Measurements from ENCODE around the gene IGF2R. TPM values are rescaled to one million over a fixed set of nuclear protein-coding genes. Genes with fewer than 3 reads are reported as not detected.

The IGF2R gene
- polyA plus RNA-seq, 1 donor (not counting 4 experiments of a cell fraction or from before 2014, with no cell fraction given): 40.9 TPM

DNA sequence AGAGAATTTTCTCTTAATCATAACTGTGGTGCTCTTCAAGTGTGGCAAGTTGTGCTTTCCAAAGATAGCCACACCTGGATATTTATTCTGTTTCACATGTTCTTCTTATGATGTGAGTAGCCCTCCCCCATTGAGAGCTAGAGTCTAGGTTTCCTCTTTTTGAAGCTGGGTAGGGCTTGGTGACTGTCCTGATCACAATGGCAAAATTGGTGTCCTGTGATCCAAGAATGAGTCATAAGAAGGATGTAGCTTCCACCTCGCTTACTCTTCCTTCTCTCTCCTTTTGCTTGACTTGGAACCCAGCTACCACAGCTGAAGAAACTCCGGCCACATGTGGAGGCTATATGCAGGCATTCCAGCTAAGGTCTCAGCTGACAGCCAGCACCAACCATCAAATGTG, 7.4 kb upstream of the IGF2R start:
- H3K27me3 ChIP-seq (ENCODE audit: control insufficient read depth, extremely low read depth, insufficient read depth, low read length): no peaks in the 10 kb centered on the region
- dilution Hi-C loops (cut with MboI; ENCODE audit: extremely low pct_ligation_motif_present, low sequenced_read_pairs): no loop called here
- no peaks in the 10 kb centered on the region for H3K9me1 ChIP-seq (ENCODE audit: control insufficient read depth, extremely low read depth, insufficient read depth, low read length)
- DNase-seq (ENCODE audit: low read depth, low spot score): no peak
- no peak overlapping the region for H2AFZ ChIP-seq (ENCODE audit: control insufficient read depth, low read length)
- H3K4me2 ChIP-seq (ENCODE audit: control insufficient read depth, extremely low read depth, insufficient read depth, low read depth, low read length): peak overlapping the region; percentile 46
- no peaks in the 10 kb centered on the region for H4K20me1 ChIP-seq (ENCODE audit: control insufficient read depth, extremely low read depth, insufficient read depth, low read length)
- no peak overlapping the region for H3K9ac ChIP-seq (ENCODE audit: control insufficient read depth, extremely low read depth, insufficient read depth, low read length)
- no peak overlapping the region for H3K4me3 ChIP-seq (ENCODE audit: control insufficient read depth in 2 of 3, extremely low read depth in 1 of 3, insufficient read depth in 2 of 3, low read depth in 1 of 3, low read length in 3 of 3)
- TF ChIP-seq EZH2 (IDR thresholded peaks at IDR 0.05; ENCODE audit: low read length): no peak
- TF ChIP-seq, protein P1, sequence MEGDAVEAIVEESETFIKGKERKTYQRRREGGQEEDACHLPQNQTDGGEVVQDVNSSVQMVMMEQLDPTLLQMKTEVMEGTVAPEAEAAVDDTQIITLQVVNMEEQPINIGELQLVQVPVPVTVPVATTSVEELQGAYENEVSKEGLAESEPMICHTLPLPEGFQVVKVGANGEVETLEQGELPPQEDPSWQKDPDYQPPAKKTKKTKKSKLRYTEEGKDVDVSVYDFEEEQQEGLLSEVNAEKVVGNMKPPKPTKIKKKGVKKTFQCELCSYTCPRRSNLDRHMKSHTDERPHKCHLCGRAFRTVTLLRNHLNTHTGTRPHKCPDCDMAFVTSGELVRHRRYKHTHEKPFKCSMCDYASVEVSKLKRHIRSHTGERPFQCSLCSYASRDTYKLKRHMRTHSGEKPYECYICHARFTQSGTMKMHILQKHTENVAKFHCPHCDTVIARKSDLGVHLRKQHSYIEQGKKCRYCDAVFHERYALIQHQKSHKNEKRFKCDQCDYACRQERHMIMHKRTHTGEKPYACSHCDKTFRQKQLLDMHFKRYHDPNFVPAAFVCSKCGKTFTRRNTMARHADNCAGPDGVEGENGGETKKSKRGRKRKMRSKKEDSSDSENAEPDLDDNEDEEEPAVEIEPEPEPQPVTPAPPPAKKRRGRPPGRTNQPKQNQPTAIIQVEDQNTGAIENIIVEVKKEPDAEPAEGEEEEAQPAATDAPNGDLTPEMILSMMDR (optimal IDR thresholded peaks at IDR 0.05 in 1 of 3, IDR thresholded peaks at IDR 0.05 in 1 of 3, conservative IDR thresholded peaks at IDR 0.05 in 1 of 3; ENCODE audit: extremely low read depth in 1 of 3, insufficient read depth in 2 of 3, low read length in 3 of 3): no peak
- peak; percentile 49 for FAIRE-seq
- peaks cover 22% of the 10 kb centered on the region for H3K4me1 ChIP-seq (ENCODE audit: control insufficient read depth, extremely low read depth, insufficient read depth, low read length)
- no peaks in the 10 kb centered on the region for H3K79me2 ChIP-seq (ENCODE audit: control insufficient read depth, insufficient read depth, low read length)
- no peaks in the 10 kb centered on the region for H3K9me3 ChIP-seq (ENCODE audit: control insufficient read depth, low read depth, low read length)
- H3K27ac ChIP-seq (ENCODE audit: control insufficient read depth, insufficient read depth, low read length): peak overlapping the region; percentile 18
- no peaks in the 10 kb centered on the region for H3K36me3 ChIP-seq (ENCODE audit: control insufficient read depth in 2 of 2, extremely low read depth in 1 of 2, insufficient read depth in 2 of 2, low read length in 2 of 2)

DNA sequence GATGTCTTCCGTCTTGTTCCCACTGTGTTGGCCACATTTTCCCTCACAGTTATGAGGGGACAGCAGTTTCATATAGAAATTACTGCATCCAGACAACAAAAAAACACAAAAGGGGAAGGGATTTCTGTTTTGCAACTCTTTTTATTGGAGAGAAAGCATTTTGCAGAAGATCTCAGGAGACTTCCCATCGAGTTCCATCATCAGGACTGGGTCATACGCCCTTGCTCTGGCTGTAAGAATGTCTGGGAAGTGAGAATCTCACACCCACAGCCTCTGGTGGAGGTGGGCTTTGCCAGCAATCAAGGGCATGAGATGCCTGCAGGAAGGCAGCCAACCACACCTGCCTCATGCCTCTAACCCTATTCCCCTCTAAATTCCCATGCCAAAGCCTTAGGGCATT, 5.8 kb upstream of the IGF2R start:
- no peak overlapping the region for H2AFZ ChIP-seq (ENCODE audit: control insufficient read depth, low read length)
- H3K79me2 ChIP-seq (ENCODE audit: control insufficient read depth, insufficient read depth, low read length): no peaks in the 10 kb centered on the region
- H3K36me3 ChIP-seq (ENCODE audit: control insufficient read depth in 2 of 2, extremely low read depth in 1 of 2, insufficient read depth in 2 of 2, low read length in 2 of 2): no peaks in the 10 kb centered on the region
- no peak for FAIRE-seq
- H3K4me3 ChIP-seq (ENCODE audit: control insufficient read depth in 2 of 3, extremely low read depth in 1 of 3, insufficient read depth in 2 of 3, low read depth in 1 of 3, low read length in 3 of 3): no peak overlapping the region
- H3K27ac ChIP-seq (ENCODE audit: control insufficient read depth, insufficient read depth, low read length): no peak overlapping the region
- no peak for DNase-seq (ENCODE audit: low read depth, low spot score)
- no peak for TF ChIP-seq EZH2 (IDR thresholded peaks at IDR 0.05; ENCODE audit: low read length)
- TF ChIP-seq, protein P1 (optimal IDR thresholded peaks at IDR 0.05 in 1 of 3, IDR thresholded peaks at IDR 0.05 in 1 of 3, conservative IDR thresholded peaks at IDR 0.05 in 1 of 3; ENCODE audit: extremely low read depth in 1 of 3, insufficient read depth in 2 of 3, low read length in 3 of 3): no peak
- H3K4me2 ChIP-seq (ENCODE audit: control insufficient read depth, extremely low read depth, insufficient read depth, low read depth, low read length): no peak overlapping the region
- no peak overlapping the region for H3K9ac ChIP-seq (ENCODE audit: control insufficient read depth, extremely low read depth, insufficient read depth, low read length)
- H3K4me1 ChIP-seq (ENCODE audit: control insufficient read depth, extremely low read depth, insufficient read depth, low read length): peaks cover 36% of the 10 kb centered on the region
- dilution Hi-C loops (cut with MboI; ENCODE audit: extremely low pct_ligation_motif_present, low sequenced_read_pairs): no loop called here
- H4K20me1 ChIP-seq (ENCODE audit: control insufficient read depth, extremely low read depth, insufficient read depth, low read length): no peaks in the 10 kb centered on the region
- no peaks in the 10 kb centered on the region for H3K27me3 ChIP-seq (ENCODE audit: control insufficient read depth, extremely low read depth, insufficient read depth, low read length)
- H3K9me3 ChIP-seq (ENCODE audit: control insufficient read depth, low read depth, low read length): no peaks in the 10 kb centered on the region
- no peaks in the 10 kb centered on the region for H3K9me1 ChIP-seq (ENCODE audit: control insufficient read depth, extremely low read depth, insufficient read depth, low read length)

All from keratinocyte (primary cell).